Measurements from ENCODE around the gene VGLL4.
"Not testable (repeated sequence)": the region's sequence is repeated elsewhere in the genome, so short reads cannot be mapped to it uniquely, and the experiment has no call there.

Gene VGLL4

GRCh38 chr3:11530153-11530721 is 113.5 kb downstream of the VGLL4 start:
- DNase-seq (ENCODE audit: low spot score), result no peak

- DNase-seq (ENCODE audit: low spot score), result no peak
Observed at GRCh38 chr3:11529281-11529680, 114.4 kb downstream of the VGLL4 start.

GRCh38 chr3:11526121-11526520 is 117.6 kb downstream of the VGLL4 start:
- not testable (repeated sequence) for DNase-seq (ENCODE audit: low spot score)

GRCh38 chr3:11523572-11524101 is 120.1 kb downstream of the VGLL4 start:
- DNase-seq (ENCODE audit: low spot score), result no peak

GRCh38 chr3:11522953-11523571 is 120.7 kb downstream of the VGLL4 start:
- DNase-seq (ENCODE audit: low spot score), result no peak

- DNase-seq (ENCODE audit: low spot score), result no peak
Observed at GRCh38 chr3:11522398-11522715, 121.4 kb downstream of the VGLL4 start.

GRCh38 chr3:11521167-11521566 is 122.5 kb downstream of the VGLL4 start:
- no peak for DNase-seq (ENCODE audit: low spot score)

- DNase-seq (ENCODE audit: low spot score), result no peak
Observed at GRCh38 chr3:11517601-11518000, 126.1 kb downstream of the VGLL4 start.

- DNase-seq (ENCODE audit: low spot score), result no peak
Observed at GRCh38 chr3:11514191-11514821, 129.4 kb downstream of the VGLL4 start.

GRCh38 chr3:11513817-11514135 is 129.9 kb downstream of the VGLL4 start:
- no peak for DNase-seq (ENCODE audit: low spot score)

GRCh38 chr3:11513125-11513816 is 130.4 kb downstream of the VGLL4 start:
- DNase-seq (ENCODE audit: low spot score), result not testable (repeated sequence)

GRCh38 chr3:11511606-11512005 is 132.1 kb downstream of the VGLL4 start:
- not testable (repeated sequence) for DNase-seq (ENCODE audit: low spot score)

- no peak for DNase-seq (ENCODE audit: low spot score)
Observed at GRCh38 chr3:11510356-11510755, 133.4 kb downstream of the VGLL4 start.

GRCh38 chr3:11510001-11510340 is 133.7 kb downstream of the VGLL4 start:
- DNase-seq (ENCODE audit: low spot score), result no peak

GRCh38 chr3:11509173-11510000 is 134.3 kb downstream of the VGLL4 start:
- peak; percentile 89 for DNase-seq (ENCODE audit: low spot score)

GRCh38 chr3:11508346-11509172 is 135.2 kb downstream of the VGLL4 start:
- DNase-seq (ENCODE audit: low spot score), result no peak

- DNase-seq (ENCODE audit: low spot score), result no peak
Observed at GRCh38 chr3:11507719-11508118, 136.0 kb downstream of the VGLL4 start.

Measured in HuH-7.5 (cell line).